ENCODE measurements around the gene PRM1. TPM values are rescaled to one million over a fixed set of nuclear protein-coding genes. Genes with fewer than 3 reads are reported as not detected.

Gene PRM1
- total and polyA plus RNA-seq, 2 of the 13 experiments (the other 11 are each of a cell fraction or from before 2014, with no cell fraction given), result not detected

DNA sequence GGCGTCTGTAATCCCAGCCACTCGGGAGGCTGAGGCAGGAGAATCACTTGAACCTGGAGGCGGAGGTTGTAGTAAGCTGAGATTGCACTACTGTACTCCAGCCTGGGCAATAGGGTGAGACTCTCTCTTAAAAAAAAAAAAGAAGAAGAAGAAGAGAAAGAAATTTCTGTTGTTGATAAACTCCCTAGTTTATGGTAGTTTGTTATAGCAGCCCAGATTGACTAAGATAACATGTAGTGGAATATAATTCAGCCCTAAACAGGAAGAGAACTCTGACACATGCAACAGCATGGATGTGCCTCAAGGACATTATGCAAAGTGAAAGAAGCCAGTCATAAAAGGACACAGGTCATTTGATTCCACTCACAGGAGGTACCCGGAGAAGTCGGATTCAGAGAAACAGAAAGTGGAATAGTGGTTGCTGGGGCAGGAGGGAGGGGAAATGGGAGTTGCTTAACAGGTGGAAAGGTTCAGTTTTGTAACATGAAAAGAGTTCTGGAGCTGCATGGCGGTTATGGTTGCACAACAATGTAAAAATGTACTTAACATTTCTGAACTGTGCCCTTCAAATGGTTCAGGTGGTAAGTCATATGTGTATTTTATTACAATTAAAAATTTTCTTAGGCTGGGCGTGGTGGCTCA, 26.0 kb upstream of the PRM1 start (continued):
- no peak for TF ChIP-seq ZNF235 (CRISPR knock-in tag; IDR thresholded peaks at IDR 0.05; ENCODE audit: borderline replicate concordance)
- TF ChIP-seq ZNF746 (CRISPR knock-in tag; IDR thresholded peaks at IDR 0.05), result no peak; the same call in 1 of the 2 replicates
- TF ChIP-seq TAF15 (IDR thresholded peaks at IDR 0.05; ENCODE audit: low read depth, low read length, poor library complexity, severe bottlenecking), result no peak
- no peak for TF ChIP-seq SP4 (CRISPR knock-in tag; IDR thresholded peaks at IDR 0.05)
- TF ChIP-seq ATF7-NPFF (CRISPR knock-in tag; IDR thresholded peaks at IDR 0.05; ENCODE audit: low read depth), result no peak
- TF ChIP-seq ATM (IDR thresholded peaks at IDR 0.05; ENCODE audit: borderline replicate concordance), result peak; percentile 96; the same call in 1 of the 2 replicates
- peak; percentile 84 for TF ChIP-seq NR2C2 (CRISPR knock-in tag; IDR thresholded peaks at IDR 0.05; ENCODE audit: borderline replicate concordance)
- peak; percentile 71; the same call in 1 of the 2 replicates for TF ChIP-seq ZHX1 (CRISPR knock-in tag; IDR thresholded peaks at IDR 0.05; ENCODE audit: low read depth)
- TF ChIP-seq TMF1 (CRISPR knock-in tag; IDR thresholded peaks at IDR 0.05; ENCODE audit: low read depth), result no peak; the same call in 1 of the 2 replicates
- no peak for TF ChIP-seq ZNF724P (CRISPR knock-in tag; IDR thresholded peaks at IDR 0.05; ENCODE audit: borderline replicate concordance)
- no peak for TF ChIP-seq ZNF160 (CRISPR knock-in tag; IDR thresholded peaks at IDR 0.05)
- TF ChIP-seq KAT8 (CRISPR knock-in tag; IDR thresholded peaks at IDR 0.05), result peak; percentile 86
- TF ChIP-seq ZBTB20 (CRISPR knock-in tag; IDR thresholded peaks at IDR 0.05; ENCODE audit: borderline replicate concordance, low read depth), result no peak
- TF ChIP-seq ZBTB7A (CRISPR knock-in tag; IDR thresholded peaks at IDR 0.05), result no peak
- TF ChIP-seq ZNF788 (CRISPR knock-in tag; IDR thresholded peaks at IDR 0.05; ENCODE audit: borderline replicate concordance), result peak; percentile 77; the same call in 1 of the 2 replicates
- TF ChIP-seq AKAP8 (CRISPR knock-in tag; IDR thresholded peaks at IDR 0.05), result no peak
- peak; percentile 49 for TF ChIP-seq ZNF629 (CRISPR knock-in tag; conservative IDR thresholded peaks at IDR 0.05)
- TF ChIP-seq, protein P1, sequence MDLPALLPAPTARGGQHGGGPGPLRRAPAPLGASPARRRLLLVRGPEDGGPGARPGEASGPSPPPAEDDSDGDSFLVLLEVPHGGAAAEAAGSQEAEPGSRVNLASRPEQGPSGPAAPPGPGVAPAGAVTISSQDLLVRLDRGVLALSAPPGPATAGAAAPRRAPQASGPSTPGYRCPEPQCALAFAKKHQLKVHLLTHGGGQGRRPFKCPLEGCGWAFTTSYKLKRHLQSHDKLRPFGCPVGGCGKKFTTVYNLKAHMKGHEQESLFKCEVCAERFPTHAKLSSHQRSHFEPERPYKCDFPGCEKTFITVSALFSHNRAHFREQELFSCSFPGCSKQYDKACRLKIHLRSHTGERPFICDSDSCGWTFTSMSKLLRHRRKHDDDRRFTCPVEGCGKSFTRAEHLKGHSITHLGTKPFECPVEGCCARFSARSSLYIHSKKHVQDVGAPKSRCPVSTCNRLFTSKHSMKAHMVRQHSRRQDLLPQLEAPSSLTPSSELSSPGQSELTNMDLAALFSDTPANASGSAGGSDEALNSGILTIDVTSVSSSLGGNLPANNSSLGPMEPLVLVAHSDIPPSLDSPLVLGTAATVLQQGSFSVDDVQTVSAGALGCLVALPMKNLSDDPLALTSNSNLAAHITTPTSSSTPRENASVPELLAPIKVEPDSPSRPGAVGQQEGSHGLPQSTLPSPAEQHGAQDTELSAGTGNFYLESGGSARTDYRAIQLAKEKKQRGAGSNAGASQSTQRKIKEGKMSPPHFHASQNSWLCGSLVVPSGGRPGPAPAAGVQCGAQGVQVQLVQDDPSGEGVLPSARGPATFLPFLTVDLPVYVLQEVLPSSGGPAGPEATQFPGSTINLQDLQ (CRISPR knock-in tag; IDR thresholded peaks at IDR 0.05), result no peak
- peak; percentile 90 for TF ChIP-seq ZNF3 (CRISPR knock-in tag; IDR thresholded peaks at IDR 0.05)
- peak; percentile 94 for TF ChIP-seq HNF4A (CRISPR knock-in tag; IDR thresholded peaks at IDR 0.05)
- TF ChIP-seq MYPOP (CRISPR knock-in tag; IDR thresholded peaks at IDR 0.05), result peak; percentile 60; the same call in 1 of the 2 replicates
- TF ChIP-seq KDM2A (CRISPR knock-in tag; IDR thresholded peaks at IDR 0.05; ENCODE audit: borderline replicate concordance, low read depth), result no peak; the same call in 1 of the 2 replicates
- TF ChIP-seq PCBP2 (optimal IDR thresholded peaks at IDR 0.05; ENCODE audit: low read depth, low read length, poor library complexity, severe bottlenecking), result no peak
- no peak; the same call in 1 of the 2 replicates for TF ChIP-seq ZNF337 (CRISPR knock-in tag; IDR thresholded peaks at IDR 0.05; ENCODE audit: borderline replicate concordance, low read depth)
